ENCODE data around the gene NASP.

DNA sequence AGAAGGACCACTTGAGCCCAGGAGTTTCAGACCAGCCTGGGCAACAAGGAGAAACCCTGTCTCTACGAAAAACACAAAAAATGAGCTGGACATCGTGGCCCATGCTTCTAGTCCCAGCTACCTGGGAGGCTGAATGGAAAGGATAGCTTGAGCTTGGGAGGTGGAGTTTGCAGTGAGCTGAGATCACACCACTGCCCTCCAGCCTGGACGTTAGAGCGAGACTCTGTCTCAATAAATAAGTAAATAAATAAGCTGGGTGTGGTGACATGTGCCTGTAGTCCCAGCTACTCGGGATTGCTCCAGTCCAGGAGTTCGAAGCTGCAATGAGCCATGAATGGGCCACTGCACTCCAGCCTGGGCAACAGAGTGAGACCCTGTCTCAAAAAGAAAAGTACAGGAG, 29.6 kb upstream of the NASP start:
- no peak for TF ChIP-seq POLR2A (IDR thresholded peaks at IDR 0.05)
- TF ChIP-seq POLR2AphosphoS5 (IDR thresholded peaks at IDR 0.05), result no peak
- TF ChIP-seq, protein P1, sequence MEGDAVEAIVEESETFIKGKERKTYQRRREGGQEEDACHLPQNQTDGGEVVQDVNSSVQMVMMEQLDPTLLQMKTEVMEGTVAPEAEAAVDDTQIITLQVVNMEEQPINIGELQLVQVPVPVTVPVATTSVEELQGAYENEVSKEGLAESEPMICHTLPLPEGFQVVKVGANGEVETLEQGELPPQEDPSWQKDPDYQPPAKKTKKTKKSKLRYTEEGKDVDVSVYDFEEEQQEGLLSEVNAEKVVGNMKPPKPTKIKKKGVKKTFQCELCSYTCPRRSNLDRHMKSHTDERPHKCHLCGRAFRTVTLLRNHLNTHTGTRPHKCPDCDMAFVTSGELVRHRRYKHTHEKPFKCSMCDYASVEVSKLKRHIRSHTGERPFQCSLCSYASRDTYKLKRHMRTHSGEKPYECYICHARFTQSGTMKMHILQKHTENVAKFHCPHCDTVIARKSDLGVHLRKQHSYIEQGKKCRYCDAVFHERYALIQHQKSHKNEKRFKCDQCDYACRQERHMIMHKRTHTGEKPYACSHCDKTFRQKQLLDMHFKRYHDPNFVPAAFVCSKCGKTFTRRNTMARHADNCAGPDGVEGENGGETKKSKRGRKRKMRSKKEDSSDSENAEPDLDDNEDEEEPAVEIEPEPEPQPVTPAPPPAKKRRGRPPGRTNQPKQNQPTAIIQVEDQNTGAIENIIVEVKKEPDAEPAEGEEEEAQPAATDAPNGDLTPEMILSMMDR (IDR thresholded peaks at IDR 0.05), result no peak
